ACHN (cell line): ENCODE results near the gene PRR33.

ENCODE experiments used
- DNase-seq: peaks from one replicate; pipeline ENCODE4 v3.0.0-alpha.2; 2015
- in situ Hi-C: cut with HindIII; loops from 2 replicates; pipeline ENCODE4 v1.10.0; 2017; ENCODE audit warnings: low sequenced_read_pairs, low pct_ligation_motif_present, low pct_unique_long_range_greater_than_20kb

PRR33 gene

DNA sequence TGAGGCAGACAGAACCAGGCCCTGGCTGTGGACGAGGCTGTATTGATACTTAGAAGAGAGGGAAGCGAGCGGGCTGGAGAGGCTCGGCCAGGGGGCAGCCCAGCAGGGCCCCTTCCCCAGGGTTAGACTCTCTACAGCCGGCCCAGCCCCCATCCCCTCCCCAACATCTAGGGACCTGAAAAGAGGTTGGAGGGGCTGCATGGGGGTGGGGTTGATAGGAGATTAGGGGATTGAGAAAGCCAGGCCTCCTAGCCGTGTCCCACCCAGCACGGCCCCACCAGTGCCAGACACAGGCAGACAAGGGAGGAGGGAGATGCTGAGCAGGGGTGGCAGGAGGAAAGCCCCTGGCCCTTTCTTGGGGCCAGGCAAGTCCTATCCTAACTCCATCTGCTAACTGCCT lies 33.1 kb downstream of the PRR33 start:
- in situ Hi-C loops: no loop called here
- DNase-seq: no peak

DNA sequence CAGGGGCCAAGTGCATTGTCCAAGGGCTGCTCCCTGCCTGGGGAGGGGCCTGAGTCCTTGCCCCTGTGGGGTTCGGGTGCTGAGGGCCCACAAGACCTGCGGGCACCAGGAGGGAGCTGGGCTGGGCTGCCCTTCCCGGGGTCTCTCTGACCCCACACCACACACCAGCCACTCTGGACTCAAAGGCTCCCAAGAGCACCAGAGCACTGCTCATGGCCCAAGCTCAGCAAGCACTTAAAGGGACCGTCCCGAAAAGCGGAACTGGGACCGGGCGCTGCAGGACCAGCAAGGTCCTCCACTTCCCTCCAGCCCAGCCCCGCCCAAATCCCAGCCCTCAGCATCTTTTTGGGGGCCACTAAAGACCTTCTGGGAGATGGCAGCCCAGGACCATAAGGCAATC lies 33.5 kb downstream of the PRR33 start:
- in situ Hi-C loops: no loop called here
- DNase-seq: no peak

DNA sequence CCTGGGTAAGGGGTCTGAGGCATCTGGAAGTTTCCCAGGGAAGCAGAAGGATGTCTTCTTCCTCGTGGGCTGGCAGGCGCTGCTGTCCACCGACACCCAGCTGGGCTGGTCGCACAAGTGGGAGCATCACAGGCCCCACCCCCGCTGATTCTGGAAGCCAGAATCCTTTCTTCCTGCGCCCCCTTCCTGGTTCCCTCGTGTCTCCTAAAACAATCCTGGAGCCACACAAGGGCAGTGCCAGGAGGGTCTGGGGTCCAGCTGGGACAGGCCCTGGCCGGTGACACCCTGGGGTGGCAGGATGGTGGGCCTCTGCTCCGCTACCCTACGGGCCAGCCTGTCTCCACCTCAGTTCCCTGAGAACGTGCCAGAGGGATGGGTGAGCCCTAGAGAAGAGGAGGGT lies 34.6 kb downstream of the PRR33 start:
- no peak for DNase-seq
- in situ Hi-C loops: no loop called here

DNA sequence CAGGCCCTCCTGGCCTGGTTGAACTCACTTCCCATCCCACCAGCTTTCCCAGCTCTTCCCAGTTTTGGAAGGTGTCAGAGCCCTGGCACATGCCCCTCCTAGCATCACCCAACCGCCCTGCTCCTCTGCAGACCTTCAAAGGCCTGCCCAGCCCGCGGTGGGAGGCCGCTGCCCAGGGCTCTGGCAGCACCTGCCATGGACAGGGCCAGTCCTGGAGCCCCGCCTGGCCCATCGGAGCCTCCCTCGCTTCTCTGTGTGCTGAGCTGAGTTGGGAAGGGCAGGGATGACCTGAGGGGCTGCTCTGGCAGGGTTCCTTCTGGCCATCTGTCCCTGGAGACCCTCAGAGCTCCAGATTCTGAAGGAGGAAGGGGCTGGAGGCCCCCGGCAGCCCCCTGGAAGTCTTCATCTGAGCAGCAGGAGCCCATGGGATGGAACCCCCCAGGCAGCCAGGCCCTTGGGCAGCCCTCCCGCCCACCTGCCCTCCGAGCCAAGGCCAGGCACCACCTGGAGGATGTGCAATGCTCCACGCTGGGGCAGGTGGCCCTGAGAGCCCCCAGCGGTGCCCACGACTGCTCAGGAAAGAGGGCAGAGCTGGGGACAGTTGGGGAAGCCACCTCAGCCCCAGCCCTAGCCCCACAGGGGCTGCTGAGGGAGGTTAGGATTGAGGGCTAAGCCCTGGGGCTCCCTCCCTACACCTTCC lies 35.2 kb downstream of the PRR33 start:
- in situ Hi-C loops: no loop called here

DNA sequence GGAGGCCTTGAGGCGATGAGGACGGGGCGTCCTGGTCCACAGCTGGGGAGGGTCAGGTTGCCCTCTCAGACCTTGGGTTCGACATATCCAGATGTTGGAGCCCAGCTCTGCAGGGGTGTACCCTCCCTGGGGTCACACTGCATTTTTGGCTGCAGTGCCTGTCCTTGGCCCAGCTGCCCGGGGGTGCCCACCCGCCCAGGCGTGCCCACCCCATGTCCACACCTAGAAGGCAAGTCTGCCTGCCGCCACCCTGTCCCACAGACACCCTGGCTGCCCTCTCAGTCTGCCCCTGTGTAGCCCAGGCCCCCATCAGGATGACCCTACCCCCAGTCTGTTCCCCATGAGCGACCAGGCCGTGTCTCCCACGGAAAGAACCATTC lies 35.8 kb downstream of the PRR33 start:
- in situ Hi-C loops: no loop called here
- no peak for DNase-seq

More for the DNA sequence above, 35.2 kb downstream of the PRR33 start:
- DNase-seq: no peak

DNA sequence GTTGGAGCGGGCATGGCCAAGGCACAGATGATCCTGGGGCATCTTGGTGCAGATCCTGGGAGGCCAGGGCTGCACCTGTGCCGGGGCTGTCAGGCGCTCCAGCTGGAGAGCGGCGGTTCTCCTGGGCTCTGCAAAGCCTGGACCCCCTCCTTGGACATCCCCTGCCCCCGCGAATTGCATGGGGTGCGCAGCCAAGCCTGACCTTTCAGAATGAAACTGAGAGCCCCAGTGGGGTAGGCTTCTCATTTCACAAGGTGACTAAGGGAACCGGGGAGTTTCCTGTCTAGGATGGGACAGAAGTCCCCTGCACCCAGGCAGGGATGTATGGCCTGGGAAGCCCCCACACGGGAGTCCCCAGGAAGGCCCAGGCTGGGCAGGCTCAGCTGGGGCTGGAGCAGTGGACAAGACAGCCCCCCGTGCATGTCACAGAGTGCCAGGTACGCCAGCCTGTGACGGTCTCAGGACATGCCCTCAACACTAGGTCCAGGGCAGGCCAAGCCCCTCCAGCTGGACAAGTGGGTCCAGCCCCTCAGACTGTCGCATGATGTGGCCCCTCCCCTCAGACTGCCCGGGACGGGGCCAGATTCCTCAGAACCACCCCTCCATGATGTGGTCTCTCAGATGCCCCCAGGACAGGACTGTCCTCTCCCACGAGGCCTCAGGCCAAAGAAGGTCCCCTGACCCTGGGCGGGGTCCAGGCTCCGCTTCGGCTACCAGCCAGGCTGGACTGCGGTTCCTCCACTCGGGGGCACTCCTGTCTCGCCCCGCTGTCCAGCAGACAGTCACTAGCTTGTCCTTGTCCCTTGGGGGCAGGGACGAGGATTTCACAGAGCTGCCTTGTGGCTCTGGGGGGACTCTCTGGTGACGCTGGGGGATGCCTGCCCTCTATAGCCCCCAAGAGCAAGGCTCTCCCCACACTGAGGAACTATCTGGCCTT lies 36.5 kb downstream of the PRR33 start:
- in situ Hi-C loops: no loop called here
- DNase-seq: no peak

DNA sequence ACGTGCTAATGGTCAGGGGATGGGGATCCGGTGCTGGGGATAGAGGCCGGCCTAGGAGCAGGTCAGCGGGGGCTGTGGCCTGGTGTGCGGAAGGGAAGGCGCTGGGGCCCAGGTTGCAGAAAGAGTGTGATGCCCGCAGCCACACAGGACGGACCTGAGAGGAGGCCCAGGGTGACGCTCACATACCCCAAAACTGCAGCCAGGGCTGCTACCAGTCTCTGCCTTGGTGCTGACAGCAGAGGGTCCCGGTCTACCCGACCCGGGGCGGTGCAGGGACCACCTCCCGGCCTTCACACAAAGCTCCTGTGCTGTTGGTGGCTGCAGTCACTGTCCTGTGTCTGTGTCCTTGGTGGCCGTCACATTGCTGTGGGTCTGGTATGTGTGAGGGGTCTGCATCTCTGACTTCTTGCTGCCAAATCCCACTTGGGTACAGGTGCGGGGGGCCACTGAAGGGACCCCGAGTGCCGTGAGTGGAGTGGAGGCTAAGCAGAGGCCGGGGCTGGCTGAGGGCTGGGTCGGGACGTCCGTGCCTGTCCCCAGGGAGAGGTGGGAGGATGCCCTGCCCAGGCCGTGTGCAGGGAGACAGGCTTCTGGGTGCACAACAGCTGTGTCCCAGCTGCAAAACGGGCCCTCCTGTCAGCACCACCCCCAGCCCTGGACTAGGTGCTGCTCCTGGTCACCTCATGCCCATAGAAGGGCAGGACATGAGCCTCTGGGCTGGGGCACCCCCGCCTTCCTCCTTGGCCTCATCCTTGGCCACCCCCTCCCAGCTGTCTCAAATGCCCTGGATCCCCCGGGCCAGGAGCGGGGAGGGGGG lies 37.4 kb downstream of the PRR33 start:
- DNase-seq: no peak
- in situ Hi-C loops: no loop called here

DNA sequence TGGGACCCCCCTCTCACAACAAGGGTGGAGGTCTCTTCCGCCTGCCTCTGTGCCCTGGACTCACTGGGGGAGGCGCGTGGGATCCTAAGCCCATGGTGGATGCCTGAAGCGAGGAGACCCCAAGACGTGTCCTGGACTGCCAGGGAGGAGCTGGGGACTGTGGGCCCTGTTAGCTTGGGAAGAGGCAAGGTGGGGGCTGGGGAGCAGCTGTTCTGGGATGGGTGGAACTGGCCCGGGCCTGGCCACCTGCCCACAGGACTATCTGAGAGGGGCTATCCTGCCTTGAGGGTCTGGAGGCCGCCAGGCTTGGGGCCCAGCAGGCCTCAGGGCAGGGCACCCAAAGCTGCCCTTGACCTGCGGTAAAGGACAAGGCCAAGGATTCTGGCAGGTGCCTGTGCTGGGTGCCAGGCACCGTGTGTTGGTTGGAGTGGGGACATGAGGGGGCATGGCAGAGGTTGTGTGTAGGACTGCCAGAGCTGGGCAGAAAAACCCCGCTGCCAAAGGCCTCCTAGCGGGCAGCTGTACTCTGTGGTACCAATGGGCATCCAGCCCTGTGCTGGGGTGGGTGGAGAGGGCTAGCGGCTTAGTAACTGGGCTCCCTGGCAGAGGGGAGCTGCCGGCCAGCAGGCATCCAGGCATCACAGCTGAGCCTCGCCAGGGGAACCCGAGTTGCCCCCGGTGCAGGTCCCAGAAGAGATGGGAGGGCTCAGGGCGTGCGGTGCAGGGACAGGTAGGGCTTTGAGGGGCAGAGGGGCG lies 38.1 kb downstream of the PRR33 start:
- in situ Hi-C loops: no loop called here
- no peak for DNase-seq

DNA sequence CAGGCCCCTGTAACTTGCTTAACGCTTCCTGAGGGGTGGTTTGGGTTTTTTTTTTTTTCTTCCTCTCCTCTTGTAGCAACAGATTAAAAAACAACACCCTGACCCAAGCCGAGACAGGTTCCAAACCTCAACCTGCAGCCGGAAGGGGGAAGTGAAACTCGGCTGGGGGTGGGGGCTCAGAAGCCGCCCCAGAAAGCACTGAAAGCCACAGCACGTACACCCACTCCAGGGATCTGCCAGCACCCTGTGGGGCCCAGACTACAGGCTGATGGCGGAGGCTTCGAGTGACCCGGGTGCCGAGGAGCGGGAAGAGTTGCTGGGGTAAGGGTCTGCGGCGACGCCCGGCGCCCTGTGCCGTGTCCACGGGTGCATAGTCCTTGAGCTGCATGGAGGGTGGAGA lies 38.8 kb downstream of the PRR33 start, which contains the start of gene LSP1:
Gene LSP1, plus strand, starts transcription at position 208 of the 400 bp plus-strand sequence. Its CDS starts 61 bp downstream, at position 269.
- no peak for DNase-seq
- in situ Hi-C loops: no loop called here

DNA sequence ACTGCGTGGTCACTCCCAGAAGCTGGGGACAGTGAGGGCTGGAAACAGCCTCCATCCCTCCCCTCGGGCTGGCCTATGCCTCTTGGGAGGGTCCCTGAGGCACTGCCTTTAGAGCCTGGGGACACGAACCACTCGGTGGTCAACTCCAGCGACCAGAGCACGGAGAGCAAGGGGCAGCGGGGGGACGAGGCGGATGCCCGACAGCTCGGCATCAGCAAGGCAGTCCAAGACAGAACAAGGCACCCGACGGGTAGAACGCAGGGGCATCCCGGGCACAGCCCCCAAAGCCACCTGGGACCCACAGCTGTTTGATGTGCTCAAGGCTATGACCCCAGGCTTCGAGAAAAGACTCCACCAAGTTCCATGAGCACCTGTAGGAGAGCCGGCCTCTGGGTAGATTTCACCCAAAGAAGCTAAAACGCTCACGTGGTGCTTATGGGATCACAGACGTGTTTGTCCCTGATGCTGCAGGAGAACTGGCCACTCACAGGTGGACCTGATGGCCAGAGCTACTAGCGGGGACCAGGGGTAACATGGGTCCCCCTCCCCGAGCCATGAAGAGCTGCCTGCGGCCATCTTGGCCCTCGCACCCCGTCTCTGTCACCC lies 39.3 kb downstream of the PRR33 start:
- in situ Hi-C loops: no loop called here
- DNase-seq: no peak

DNA sequence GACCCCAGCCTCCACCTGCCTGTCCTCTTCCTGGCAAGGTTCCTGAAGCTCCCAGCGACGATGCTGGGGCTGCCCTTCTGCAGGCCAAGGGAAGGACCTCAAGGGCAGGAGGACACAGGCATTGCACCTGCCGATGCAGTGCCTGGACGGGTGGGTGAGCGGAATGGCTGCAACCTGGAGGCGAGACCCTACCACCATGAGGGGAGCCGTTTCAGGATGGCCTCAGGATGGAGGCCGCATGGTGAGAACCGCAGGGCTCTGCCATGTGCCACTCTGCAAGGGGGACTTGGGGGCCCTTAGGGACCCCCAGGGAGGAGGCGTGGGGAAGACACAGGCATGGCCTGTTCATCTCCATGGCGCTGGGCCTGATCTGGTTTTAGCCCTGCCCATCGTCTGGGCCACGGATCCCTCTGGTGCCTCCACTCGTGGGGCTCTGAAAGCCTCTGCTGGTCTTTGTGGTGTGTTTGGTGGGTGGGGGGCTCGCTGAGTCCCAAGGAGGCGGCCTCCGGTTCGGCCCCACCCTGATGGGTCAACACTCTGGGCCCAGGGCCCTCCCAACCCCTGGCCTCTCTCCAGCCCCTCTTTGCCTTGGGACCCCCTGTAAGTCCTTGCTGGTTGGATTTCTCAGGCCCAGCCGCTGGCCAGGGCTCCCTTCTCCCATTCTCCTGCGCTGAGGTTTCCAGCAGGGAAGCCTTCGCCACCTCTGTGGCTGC lies 40.1 kb downstream of the PRR33 start:
- in situ Hi-C loops: no loop called here

DNA sequence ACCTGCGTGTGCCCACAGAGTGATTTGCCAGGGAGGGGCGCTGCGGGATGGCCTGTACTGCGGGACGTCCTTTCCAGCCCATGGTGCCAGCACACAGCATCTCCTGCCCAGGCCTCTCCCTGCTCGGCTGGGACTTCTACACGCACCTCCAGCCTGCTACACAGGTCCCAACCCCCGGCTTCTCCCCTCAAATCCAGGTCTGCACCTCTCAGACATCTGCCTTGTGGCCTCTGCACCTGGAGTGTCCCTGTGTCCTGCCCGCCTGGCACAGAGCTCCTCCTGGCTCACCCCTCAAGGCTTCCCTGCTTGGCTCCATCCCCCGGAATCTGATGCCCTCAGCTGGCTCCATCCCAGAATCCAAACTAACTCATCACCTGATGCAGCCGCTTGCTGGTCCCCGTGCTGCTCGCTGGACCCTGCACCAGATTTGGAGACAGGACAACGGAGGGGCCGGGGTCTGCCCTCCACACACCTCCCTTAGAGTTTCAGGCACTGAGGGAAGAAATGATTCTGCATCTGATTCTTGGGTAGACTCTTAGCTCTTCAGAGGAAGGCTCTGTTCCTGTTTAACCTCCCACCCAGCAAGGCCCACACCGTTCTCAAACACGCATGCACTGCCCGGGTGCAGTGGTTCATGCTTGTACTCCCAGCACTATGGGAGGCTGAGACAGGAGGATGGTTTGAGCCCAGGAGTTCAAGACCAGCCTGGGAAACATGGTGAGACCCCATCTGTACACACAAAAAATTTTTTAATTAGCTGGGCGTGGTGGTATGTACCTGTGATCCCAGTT lies 42.9 kb downstream of the PRR33 start:
- in situ Hi-C loops: no loop called here

More for the DNA sequence above, 40.1 kb downstream of the PRR33 start:
- DNase-seq: no peak

DNA sequence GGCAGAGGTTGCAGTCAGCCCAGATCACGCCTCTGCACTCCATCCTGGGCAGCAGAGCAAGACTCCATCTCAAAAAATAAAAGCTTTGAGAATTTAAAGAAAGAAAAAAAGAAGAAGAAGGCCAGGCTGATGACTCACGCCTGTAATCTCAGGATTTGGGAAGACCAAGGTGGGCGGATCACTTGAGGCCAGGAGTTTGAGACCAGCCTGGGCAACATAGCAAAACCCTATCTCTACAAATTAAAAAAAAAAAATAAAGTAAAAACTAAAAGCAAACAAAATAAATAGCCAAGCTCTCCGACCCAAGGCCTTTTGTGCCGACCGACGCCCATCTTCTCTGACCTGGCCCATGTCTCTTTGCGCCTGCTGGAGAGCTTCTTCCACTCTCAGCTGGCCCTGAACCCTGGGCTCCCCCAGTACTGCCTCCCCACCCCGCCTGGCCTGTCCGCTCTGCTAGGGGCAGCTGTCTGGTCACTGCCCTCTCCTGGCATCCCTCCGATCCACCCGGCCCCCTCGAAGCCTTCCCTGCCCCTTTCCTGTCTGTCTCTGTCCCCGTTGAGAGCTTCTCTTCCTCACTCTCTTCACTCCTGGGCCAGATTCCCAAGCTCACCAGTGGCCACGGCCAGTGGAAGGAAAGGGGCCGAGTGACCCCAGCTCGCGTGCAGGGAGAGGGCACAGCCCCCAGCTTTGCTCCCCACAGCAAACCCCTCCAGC lies 43.6 kb downstream of the PRR33 start:
- in situ Hi-C loops: no loop called here
- no peak for DNase-seq

More for the DNA sequence above, 42.9 kb downstream of the PRR33 start:
- no peak for DNase-seq

DNA sequence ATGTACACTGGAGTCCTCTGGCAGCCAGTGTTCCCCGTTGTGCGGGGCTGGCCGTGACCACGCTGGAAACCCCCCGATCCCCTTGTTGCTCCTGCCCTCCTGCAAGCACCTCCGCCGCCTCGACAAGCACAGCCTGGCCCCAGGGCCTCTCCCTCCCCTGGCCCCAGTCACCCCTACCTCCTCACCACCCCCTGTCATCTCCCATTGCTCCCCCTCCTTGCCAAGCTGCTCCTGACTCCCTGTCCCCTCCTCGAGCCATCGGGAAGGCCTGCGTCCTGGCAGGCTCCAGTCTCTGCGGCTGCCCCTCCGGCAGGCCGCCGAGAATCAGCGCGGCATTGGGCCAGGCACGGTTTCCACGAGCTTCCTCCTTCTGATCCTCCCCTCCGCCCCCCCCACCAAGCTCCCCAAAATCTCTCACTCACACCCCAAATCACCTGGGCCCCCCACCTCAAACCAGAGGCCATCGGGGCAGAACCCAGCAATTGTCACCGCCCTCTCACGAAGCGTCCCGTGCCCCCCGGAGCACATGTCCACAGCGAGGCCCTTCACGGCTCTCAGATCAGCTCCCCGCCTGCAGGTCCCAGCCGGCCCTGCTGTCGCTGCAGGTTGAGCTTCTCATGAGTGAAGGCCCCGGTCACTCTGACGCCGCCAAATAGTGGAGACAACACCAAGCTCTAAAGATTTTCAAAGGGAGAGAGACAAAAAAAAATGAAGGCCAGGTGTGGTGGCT lies 44.5 kb downstream of the PRR33 start:
- DNase-seq: no peak
- in situ Hi-C loops: no loop called here

DNA sequence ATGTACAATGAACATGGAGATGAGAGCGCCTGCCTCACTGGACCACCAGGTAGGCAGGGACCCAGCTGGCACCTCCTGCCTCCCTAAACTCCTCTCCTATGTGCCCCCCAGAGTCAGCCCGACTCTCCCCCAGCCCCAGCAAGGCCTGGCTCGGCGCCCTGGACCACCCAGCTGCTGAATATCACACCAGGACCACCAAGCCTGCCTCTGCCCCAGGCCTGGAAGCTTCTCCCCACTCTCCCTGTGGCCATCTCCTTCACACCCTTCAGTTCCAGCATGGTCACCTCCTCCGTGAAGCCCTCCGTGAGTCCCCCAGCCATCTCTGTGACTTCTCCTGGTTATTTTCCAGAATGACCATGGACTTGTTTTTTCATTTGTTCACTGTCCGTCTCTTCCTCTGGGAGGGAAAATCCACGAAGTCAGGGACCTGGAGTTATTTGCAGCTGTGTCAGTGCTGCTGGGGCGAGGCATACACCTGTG lies 45.2 kb downstream of the PRR33 start:
- in situ Hi-C loops: no loop called here
- DNase-seq: no peak
